NCI-H2029 (cell line): ENCODE measurements around the gene KIF2B.
"Not testable (repeated sequence)": the region's sequence is repeated elsewhere in the genome, so short reads cannot be mapped to it uniquely, and the experiment has no call there.

Source experiments
- DNase-seq: peaks from one replicate; lab custom pipeline; 2025; lab: John Stamatoyannopoulos, UW

The KIF2B gene, protein sequence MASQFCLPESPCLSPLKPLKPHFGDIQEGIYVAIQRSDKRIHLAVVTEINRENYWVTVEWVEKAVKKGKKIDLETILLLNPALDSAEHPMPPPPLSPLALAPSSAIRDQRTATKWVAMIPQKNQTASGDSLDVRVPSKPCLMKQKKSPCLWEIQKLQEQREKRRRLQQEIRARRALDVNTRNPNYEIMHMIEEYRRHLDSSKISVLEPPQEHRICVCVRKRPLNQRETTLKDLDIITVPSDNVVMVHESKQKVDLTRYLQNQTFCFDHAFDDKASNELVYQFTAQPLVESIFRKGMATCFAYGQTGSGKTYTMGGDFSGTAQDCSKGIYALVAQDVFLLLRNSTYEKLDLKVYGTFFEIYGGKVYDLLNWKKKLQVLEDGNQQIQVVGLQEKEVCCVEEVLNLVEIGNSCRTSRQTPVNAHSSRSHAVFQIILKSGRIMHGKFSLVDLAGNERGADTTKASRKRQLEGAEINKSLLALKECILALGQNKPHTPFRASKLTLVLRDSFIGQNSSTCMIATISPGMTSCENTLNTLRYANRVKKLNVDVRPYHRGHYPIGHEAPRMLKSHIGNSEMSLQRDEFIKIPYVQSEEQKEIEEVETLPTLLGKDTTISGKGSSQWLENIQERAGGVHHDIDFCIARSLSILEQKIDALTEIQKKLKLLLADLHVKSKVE

DNA sequence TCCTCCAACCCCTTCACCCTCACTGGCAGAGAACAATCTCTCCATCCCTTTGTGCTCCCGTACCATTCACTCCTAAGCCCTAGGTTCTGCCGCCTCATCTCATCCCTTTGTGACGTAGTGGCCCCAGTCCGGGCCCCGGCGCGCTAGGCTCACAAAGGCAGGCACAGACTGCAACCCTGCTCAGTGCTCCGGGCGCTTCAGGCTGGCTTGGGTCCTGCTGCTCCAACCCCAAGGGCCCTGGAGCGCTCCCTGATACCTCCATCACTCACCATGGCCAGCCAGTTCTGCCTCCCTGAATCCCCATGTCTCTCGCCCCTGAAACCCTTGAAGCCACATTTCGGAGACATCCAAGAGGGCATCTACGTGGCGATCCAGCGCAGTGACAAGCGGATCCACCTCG lies at the start of gene KIF2B:
TSS of gene KIF2B (plus strand) at position 164 of the 400 bp plus-strand sequence. CDS start at position 271, 107 bp downstream.
- DNase-seq, result no peak

DNA sequence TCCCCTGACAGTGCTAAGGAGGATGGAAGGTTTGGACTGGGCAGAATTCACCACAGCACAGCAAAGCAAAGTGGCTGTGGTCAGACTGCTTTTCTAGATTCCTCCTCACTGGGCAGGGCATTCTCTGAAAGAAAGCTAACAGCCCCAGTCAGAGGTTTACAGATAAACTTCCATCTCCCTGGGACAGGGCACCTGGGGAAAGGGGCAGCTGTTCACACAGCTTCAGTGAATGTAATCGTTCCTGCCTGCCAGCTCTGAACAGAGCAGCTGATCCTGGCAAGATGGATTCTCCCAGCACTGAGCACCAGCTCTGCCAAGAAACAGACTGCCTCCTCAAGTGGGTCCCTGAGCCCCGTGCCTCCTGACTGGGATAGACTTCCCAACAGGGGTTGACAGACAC lies 42.4 kb upstream of the KIF2B start:
- DNase-seq, result no peak

DNA sequence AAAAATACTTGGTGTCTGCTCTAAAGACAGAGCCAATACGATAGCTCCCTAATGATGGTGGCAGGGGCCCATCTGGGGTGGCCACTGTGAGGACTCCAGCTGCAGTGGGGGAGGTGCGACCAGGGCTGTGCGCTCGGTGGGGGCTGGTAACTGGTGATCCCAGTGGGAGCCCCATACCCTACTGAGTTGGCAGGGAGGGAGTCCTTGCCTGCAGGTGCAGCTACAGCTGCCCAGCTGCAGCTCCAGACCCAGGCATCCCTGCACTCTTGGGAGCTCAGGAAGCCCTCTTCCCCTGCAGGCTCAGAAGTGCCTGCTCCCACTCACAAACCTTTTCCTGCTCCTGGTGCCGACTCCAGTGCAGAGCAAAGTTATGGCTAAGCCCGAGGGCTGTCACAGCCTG lies 31.2 kb upstream of the KIF2B start:
- DNase-seq, result no peak

DNA sequence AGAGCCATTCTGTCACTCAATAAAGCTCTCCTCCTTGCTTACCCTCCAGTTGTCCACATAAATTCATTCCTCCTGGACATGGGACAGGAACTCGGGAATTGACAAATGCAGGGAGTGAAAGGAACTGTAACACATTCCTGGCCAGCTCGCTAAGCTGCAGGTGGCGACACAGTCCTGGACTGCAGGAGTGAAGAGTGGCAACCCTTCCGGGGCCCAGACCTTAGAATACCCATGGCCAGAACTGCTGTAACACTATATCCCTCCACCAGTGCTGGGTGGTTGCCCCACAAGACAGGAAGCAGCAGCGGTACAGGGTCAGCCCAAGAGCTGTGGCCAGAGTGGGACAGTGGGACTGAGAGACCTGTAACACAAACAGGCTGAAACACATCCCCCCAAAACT lies 30.3 kb upstream of the KIF2B start:
- DNase-seq, result no peak

DNA sequence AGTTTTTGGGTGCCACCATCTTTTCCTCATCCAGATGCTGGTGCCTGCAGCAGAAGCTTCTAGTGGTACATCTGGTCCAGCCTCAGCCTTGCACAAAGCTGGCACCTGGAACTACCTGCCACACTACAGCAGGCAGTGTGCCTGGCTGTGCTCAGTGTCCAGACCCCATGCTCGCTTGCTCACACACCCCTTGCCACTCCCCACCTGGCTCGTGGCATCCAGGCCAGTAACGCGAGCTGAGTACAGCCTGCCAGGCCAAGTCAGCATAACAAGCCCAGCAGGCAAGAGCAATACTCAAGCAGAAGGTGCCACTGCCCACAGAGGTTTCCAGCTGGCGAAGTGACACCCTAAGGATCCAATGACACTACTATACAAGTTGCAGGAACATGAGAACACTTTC lies 29.7 kb upstream of the KIF2B start:
- no peak for DNase-seq

DNA sequence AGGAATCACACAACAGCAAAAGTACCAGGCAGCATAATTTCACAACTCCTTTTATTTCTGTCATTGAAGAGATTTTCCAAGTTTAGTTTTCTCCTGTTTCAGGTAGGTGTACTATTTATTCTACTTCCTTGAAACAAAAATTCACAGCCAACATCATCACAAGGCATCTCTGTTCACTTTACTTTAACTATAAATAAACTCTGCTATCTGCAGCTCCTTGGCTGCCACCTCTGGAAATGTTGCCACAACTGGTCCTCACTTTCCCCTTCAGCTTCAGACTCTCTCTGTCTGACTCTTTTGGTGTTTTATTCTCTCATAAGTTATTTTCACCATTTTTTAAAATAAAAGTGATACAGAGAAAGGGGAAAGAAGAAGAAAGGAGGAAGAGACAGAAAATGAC lies 27.9 kb upstream of the KIF2B start:
- no peak for DNase-seq

DNA sequence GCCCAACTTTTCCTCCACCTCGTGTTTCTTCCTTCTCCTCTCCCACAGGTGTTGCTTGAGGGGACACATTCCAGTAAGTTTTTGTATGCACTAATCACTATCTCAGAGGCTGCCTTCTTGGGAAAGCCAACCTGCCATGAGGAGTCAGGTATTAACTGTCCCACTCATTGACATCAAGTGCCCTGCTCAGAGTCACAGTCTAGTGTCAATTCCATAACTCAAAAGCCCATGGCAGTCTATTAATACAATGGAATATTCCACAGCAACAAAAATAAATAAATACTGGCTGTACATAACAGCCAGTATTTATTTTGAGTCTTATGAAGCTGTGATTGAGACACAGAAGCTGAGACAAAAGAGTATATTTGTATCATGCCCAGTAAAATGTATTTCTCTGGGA lies 26.1 kb upstream of the KIF2B start:
- no peak for DNase-seq

DNA sequence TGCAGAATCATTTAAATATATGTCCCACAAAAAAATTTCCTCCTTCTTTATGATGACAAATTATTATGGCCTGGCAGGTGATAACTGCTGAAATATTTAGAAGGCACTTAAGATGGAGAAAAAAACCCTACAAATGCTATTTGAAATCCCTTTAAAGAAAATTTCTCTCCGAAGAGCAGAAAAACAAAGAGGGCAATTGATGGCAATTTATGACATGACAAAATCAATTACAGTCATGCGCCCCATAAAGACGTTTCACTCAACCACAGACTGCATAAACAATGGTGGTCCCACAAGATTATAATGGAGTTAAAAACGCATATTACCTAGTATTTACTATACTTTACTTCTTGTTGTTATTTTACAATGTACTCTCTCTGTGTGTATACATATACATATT lies 25.2 kb upstream of the KIF2B start:
- no peak for DNase-seq

DNA sequence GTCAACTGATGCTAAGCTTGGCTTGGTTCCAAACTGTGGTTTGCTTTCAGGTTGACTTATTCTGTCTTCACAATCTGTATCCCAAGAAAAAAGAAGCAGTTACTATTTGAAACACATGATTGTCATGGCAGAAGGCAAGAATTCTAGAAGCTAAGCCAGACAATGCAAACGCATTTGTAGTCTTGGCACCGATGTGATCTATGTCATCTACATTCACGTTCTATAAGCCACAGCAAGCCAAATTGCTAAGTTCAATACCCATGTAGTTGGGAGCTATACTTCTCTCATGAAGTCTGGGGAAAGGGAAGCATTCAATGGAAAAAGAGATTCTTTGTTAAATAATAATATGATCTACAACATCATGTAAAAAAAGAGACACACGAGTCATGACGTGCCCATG lies 18.3 kb upstream of the KIF2B start:
- DNase-seq, result no peak

DNA sequence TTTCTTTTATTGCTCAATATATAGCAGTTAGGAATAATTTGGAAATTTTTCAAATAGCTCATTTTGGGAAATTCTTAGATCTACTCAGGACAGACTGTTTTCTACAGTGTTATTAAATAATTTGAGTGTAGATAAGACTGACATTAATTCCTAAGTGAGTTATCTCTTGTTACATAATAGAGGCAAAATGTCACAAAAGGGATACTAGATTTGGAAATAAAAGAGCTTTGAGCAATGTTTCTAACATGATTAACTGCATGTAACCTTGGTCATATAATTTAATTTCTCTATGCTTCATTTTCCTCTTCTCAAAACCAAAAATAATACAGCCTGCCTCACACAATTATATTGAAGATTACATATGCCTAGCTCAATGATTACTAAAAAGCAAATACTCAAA lies 16.3 kb upstream of the KIF2B start:
- DNase-seq, result no peak

DNA sequence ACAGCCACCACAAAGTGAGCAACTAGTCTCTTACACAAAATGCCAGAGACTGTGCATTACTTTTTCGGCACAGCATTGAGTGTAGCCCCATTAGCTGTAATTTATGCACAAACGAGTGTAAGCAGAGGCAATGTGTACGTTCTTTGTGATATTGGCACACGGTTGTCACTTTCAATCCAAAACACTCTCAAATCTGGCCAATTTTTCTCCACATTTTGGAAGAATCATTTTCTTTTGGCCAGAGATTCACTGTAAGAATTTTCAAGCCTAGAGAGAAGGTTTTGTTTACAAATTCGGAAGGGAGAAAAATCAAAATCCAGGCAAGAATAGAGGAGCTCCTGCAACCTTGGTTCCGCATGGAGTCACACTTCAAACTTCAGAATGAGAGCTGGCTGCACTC lies 15.4 kb upstream of the KIF2B start:
- no peak for DNase-seq

DNA sequence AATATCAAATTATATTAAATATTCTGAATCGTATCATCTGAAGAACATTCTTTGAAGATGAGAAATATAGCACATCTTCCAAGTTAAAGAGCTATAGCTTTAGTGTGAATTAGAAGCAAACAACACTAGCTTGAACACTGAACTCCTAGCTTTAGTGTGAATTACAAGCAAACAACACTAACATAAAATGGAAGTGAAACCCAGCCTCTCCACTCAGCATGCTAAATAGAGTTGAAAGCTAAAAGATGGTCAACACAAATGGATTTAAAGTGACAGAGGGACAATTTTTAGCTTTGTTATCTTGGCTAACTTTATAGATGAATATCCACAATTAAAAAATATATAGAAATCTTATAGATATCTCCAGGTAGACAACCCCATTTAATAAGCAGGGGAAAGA lies 4.5 kb upstream of the KIF2B start:
- DNase-seq, result no peak

DNA sequence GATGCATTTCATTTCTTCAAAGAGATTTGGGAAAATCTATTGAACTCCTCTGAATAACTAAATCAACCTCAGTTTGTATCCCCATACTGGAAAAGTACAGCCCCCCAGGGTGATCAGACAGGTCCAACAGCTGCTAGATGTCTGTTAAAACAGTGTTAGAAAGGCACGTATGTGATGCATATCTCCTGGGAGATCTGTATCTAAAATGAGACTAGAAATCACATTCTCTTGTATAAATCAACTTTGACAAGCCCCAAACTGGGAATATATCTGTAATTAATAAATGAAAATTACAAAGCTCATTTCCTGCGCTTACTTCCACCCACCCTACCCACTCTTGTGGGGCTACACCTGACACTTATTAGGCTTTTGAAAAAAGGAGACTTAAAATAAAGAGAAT lies 3.8 kb upstream of the KIF2B start:
- no peak for DNase-seq

DNA sequence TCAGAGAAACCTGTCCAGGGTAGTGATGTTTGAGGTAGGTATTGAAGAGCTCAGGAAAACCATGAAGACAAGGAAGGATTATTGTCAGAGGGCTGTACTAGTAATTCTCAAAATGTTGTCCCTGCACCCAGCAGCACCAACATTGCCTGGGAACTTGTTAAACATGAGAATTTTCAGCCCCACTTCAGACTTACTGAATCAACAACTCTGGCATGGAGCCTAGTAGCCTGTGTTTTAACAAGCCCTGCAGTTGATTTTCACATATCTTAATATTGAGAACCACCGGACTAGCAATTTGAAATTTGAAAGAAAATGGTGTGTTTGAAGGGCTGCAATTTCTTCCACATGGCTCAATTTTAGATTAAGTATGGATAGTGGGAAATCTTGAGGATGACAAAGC lies 2.8 kb upstream of the KIF2B start:
- DNase-seq, result no peak

DNA sequence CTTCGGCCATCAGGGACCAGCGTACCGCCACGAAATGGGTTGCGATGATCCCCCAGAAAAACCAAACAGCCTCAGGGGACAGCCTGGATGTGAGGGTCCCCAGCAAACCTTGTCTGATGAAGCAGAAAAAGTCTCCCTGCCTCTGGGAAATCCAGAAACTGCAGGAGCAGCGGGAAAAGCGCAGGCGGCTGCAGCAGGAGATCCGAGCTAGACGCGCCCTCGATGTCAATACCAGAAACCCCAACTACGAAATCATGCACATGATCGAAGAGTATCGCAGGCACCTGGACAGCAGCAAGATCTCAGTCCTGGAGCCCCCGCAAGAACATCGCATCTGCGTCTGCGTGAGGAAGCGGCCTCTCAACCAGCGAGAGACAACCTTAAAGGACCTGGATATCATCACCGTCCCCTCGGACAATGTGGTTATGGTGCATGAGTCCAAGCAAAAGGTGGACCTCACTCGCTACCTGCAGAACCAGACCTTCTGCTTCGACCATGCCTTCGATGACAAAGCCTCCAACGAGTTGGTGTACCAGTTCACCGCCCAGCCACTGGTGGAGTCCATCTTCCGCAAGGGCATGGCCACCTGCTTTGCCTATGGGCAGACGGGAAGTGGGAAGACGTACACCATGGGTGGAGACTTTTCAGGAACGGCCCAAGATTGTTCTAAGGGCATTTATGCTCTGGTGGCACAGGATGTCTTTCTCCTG lies 769 bp downstream of the KIF2B start:
- no peak for DNase-seq

DNA sequence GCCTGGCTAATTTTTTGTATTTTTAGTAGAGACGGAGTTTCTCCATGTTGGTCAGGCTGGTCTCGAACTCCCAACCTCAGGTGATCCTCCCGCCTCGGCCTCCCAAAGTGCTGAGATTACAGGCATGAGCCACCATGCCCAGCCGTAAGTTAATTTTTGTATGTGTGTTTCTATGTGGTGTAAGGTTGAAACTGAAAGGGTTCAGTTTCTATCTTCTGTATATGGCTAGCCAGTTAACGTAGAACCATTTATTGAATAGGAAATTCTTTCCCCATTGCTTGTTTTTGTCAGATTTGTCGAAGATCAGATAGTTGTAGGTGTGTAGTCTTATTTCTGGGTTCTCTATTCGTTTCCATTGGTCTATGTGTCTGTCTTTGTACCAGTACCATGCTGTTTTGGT lies 12.0 kb downstream of the KIF2B start:
- not testable (repeated sequence) for DNase-seq

DNA sequence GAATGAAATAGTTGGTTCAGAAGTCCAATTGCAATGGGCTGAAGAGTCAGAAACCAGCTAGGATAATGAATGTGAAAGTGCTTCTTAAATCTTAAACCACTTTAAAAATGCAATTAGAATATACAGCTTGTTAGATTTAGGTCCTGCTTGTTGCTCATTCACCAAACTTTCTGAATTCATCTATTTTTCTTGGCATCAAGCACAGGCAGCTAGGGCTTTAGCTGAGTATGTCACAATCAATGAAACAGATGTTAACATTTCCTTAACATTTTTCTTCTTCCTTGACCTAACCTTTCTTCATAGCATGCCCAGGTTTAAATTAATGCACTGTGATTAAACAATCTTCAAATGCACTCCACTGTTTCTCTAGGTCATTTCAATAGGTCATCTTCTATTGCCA lies 14.4 kb downstream of the KIF2B start:
- DNase-seq, result no peak

DNA sequence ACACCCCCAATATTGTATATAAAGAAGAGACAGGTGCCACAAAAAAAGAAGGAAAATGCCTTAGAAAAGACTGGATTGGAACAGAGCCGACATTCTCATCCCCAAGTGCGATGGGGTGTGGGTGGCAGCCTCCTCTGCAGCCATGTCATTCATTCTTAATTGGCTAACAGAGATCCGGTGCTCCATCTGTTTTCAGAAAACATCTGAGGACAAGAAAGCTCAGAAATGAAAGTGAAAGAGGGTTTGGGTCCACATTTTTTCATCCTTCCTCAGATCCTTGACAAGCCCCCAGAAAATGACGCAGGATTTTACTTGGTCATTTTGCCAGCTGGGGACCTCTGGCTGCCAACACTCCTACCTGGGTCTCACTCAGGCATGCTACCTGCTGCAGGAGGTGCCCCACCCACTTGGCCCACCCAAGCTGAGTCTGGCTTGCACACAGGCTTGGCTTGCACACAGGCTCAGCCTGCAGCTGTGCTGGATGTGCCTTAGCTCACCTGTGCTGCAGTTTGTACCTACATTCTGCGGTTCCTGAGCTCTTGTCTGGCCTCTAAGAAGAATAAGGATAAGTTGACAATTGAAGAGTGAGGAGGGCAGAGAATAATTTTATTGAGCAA lies 21.9 kb downstream of the KIF2B start:
- no peak for DNase-seq

DNA sequence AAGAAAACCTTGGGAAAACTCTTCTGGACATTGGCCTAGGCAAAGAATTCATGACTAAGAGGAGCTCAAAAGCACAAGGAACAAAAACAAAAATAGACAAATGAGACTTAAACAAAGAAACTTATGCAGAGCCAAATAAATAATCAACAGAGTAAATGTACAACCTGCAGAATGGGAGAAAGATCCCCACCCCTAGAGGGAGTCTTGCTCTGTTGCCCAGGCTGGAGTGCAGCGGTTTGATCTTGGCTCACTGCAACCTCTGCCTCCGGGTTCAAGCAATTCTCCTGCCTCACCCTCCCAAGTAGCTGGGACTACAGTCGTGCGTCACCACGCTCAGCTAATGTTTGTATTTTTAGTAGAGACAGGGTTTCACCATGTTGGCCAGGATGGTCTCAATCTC lies 48.4 kb downstream of the KIF2B start:
- DNase-seq, result not testable (repeated sequence)
